Prostate gland (tissue), 2 donors: ENCODE data around the gene CCIN.

Experiments used
- POLR2A ChIP-seq: fragments of 450-650 bp; IDR thresholded peaks from one replicate; pipeline ENCODE4 v1.6.1; 2016; ENCODE audit warnings: antibody characterized with exemption, mild to moderate bottlenecking
- POLR2AphosphoS5 ChIP-seq: sonication (generic); formaldehyde crosslinking; IDR thresholded peaks from one replicate; pipeline ENCODE4 v1.6.1; 2017; ENCODE audit warnings: antibody characterized with exemption
- TF ChIP-seq, protein P1 (sequence below), 4 experiments: fragments of 200-600 bp in 2 of 4; fragments of 450-650 bp in 2 of 4; sonication (generic) in 2 of 4; IDR thresholded peaks; 1 replicate in 3 of 4; 2 replicates in 1 of 4; pipeline ENCODE4 v1.5.1; 2016 to 2019; ENCODE audit warnings: antibody characterized with exemption in 4 of 4, mild to moderate bottlenecking in 2 of 4, moderate library complexity in 2 of 4

DNA sequence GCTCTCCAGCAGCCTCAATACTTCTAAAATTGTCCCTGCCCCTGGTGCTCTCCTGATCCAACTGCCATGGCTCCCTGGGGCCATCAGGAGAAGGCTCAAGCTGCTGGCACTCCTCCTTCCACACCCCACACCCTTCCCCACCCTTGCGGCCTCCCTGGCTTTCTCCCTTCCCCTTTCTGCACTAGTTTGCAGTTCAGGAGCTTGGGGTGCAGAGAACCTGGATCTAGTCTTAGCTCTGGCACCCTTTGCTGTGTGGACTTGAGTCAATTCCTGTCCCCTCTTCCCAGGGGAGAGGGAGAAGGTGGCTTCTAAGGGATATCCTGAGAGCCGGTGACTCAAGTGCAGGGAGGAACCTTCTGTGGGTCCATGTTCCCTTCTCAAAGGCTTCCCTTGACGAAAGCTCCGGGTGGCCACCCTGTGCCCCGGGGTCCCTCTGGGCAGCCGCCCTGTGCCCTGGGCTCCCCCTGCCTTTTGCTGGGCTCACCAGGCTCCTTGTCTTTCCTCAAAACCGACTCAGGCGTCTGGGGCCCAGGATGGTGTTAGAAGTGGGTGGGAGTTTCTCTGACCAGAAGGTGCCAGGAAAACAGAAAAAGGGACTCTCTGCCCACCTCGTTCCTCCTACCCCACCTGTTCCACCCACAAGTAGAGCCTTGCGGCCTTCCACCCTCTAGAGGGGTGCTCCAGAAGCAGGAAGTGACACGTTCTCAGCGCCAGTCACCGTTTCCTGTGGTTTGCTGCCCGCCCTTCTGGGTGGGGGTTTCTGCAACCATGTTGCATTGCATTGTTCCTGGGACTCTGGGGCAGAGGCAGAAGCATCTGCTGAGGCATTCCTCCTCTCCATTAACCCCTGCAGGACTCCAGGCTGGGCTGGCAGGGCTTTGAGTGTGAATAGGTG, 17.6 kb upstream of the CCIN start:
- TF ChIP-seq, protein P1, sequence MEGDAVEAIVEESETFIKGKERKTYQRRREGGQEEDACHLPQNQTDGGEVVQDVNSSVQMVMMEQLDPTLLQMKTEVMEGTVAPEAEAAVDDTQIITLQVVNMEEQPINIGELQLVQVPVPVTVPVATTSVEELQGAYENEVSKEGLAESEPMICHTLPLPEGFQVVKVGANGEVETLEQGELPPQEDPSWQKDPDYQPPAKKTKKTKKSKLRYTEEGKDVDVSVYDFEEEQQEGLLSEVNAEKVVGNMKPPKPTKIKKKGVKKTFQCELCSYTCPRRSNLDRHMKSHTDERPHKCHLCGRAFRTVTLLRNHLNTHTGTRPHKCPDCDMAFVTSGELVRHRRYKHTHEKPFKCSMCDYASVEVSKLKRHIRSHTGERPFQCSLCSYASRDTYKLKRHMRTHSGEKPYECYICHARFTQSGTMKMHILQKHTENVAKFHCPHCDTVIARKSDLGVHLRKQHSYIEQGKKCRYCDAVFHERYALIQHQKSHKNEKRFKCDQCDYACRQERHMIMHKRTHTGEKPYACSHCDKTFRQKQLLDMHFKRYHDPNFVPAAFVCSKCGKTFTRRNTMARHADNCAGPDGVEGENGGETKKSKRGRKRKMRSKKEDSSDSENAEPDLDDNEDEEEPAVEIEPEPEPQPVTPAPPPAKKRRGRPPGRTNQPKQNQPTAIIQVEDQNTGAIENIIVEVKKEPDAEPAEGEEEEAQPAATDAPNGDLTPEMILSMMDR (IDR thresholded peaks at IDR 0.05) = no peak
- no peak for TF ChIP-seq POLR2A
- TF ChIP-seq POLR2AphosphoS5 = peak; percentile 17
